Measurements from ENCODE around the gene NCKAP1.
"Not testable (repeated sequence)": the region's sequence is repeated elsewhere in the genome, so short reads cannot be mapped to it uniquely, and the experiment has no call there.

The NCKAP1 gene
- long read RNA-seq, donor 1, full-length matches to known transcripts: 14 of 39 reads
- long read RNA-seq, donor 1, partial matches to known transcripts: 25 of 39 reads
- long read RNA-seq, donor 1, other reads (novel, unspliced or antisense): 0 of 39 reads
- long read RNA-seq, donor 2, full-length matches to known transcripts: 7 of 29 reads
- long read RNA-seq, donor 2, partial matches to known transcripts: 22 of 29 reads
- long read RNA-seq, donor 2, other reads (novel, unspliced or antisense): 0 of 29 reads
- long read RNA-seq, donor 3, full-length matches to known transcripts: 9 of 9 reads
- long read RNA-seq, donor 3, partial matches to known transcripts: 0 of 9 reads
- long read RNA-seq, donor 3, other reads (novel, unspliced or antisense): 0 of 9 reads
- long read RNA-seq, donor 4, full-length matches to known transcripts: 7 of 7 reads
- long read RNA-seq, donor 4, partial matches to known transcripts: 0 of 7 reads
- long read RNA-seq, donor 4, other reads (novel, unspliced or antisense): 0 of 7 reads
- long read RNA-seq, donor 5, full-length matches to known transcripts: 15 of 15 reads
- long read RNA-seq, donor 5, partial matches to known transcripts: 0 of 15 reads
- long read RNA-seq, donor 5, other reads (novel, unspliced or antisense): 0 of 15 reads
- long read RNA-seq, donor 6, full-length matches to known transcripts: 6 of 6 reads
- long read RNA-seq, donor 6, partial matches to known transcripts: 0 of 6 reads
- long read RNA-seq, donor 6, other reads (novel, unspliced or antisense): 0 of 6 reads
- long read RNA-seq, donor 7, full-length matches to known transcripts: 24 of 37 reads
- long read RNA-seq, donor 7, partial matches to known transcripts: 13 of 37 reads
- long read RNA-seq, donor 7, other reads (novel, unspliced or antisense): 0 of 37 reads
- long read RNA-seq, donor 8, full-length matches to known transcripts: 9 of 14 reads
- long read RNA-seq, donor 8, partial matches to known transcripts: 5 of 14 reads
- long read RNA-seq, donor 8, other reads (novel, unspliced or antisense): 0 of 14 reads

- DNase-seq: peak; percentile 95
Observed at GRCh38 chr2:183038341-183039300, at the start of gene NCKAP1. Gene NCKAP1 (minus strand): TSS chr2:183038457. CDS start chr2:183038099, 358 bp downstream.

GRCh38 chr2:183081911-183082310 lies 43.7 kb upstream of the NCKAP1 start:
- DNase-seq: no peak

- DNase-seq: no peak
Observed at GRCh38 chr2:183079139-183079775, 41.0 kb upstream of the NCKAP1 start.

- peak; percentile 96 for DNase-seq
Observed at GRCh38 chr2:183078464-183079138, 40.3 kb upstream of the NCKAP1 start, which contains the start of gene DUSP19. Gene DUSP19 (plus strand): TSS chr2:183078747. CDS start chr2:183078934, 187 bp downstream.

GRCh38 chr2:183078163-183078463 lies 39.9 kb upstream of the NCKAP1 start:
- DNase-seq: no peak

- no peak for DNase-seq
Observed at GRCh38 chr2:183072177-183072576, 33.9 kb upstream of the NCKAP1 start.

- DNase-seq: no peak
Observed at GRCh38 chr2:183070942-183071844, 32.9 kb upstream of the NCKAP1 start.

GRCh38 chr2:183069174-183069573 lies 30.9 kb upstream of the NCKAP1 start:
- DNase-seq: no peak

- DNase-seq: no peak
Observed at GRCh38 chr2:183068561-183068960, 30.3 kb upstream of the NCKAP1 start.

- DNase-seq: no peak
Observed at GRCh38 chr2:183063083-183063482, 24.8 kb upstream of the NCKAP1 start.

GRCh38 chr2:183060571-183061231 lies 22.4 kb upstream of the NCKAP1 start:
- no peak for DNase-seq

GRCh38 chr2:183059561-183059960 lies 21.3 kb upstream of the NCKAP1 start:
- no peak for DNase-seq

- DNase-seq: no peak
Observed at GRCh38 chr2:183057333-183057985, 19.2 kb upstream of the NCKAP1 start.

GRCh38 chr2:183049420-183049819 lies 11.2 kb upstream of the NCKAP1 start:
- no peak for DNase-seq

GRCh38 chr2:183047486-183048125 lies 9.3 kb upstream of the NCKAP1 start:
- DNase-seq: not testable (repeated sequence)

- DNase-seq: not testable (repeated sequence)
Observed at GRCh38 chr2:183043580-183043979, 5.3 kb upstream of the NCKAP1 start.

- no peak for DNase-seq
Observed at GRCh38 chr2:183040604-183041003, 2.3 kb upstream of the NCKAP1 start.

Data from right kidney (tissue), 9 donors.